GM21576 (cell line): ENCODE results near the gene AGBL1.

Source experiments
- ATAC-seq: cut with Tn5 transposase; IDR thresholded peaks from one replicate; pipeline ENCODE4 v1.9.1; 2021; ENCODE audit warnings: mild to moderate bottlenecking, moderate library complexity; ENCODE audit not compliant: unreplicated experiment

AGBL1 gene

GRCh38 chr15:86235667-86236066, 156.0 kb downstream of the AGBL1 start:
- no peak for ATAC-seq

DNA sequence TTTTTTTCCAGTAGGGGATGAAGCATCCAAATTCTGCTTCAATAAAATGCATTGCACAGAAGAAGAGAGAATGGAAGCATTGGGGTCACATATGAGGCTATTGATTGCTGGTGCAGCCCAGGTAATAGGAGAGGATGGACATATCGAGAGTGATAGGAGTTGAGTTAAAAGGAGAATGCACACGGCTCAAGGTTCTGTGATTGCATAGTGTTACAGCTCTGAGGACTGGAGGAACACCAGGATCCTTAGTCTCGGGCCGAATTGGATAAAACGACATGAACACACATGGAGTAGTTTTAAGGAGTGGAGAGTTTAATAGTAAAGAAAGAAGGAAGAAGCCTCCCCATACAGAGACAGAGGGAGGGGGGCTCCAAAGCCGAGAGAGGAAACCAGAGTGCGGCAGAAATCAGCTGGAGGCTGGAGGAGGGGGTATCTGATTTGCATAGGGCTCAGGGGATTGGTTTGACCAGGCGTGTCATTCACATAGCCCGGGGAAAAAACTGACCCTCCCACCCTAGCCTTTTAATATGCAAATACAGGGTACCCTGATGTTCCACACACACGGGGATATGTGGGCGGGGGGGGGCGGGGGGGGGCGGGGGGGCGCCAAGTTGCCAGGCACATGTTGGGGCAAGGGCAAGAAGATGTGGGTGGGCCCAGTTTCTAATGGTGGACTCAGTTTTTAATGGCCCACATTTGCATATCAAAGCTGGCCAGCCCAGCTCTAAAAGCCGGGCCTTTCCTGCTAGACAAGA, 156.9 kb downstream of the AGBL1 start:
- no peak for ATAC-seq

DNA sequence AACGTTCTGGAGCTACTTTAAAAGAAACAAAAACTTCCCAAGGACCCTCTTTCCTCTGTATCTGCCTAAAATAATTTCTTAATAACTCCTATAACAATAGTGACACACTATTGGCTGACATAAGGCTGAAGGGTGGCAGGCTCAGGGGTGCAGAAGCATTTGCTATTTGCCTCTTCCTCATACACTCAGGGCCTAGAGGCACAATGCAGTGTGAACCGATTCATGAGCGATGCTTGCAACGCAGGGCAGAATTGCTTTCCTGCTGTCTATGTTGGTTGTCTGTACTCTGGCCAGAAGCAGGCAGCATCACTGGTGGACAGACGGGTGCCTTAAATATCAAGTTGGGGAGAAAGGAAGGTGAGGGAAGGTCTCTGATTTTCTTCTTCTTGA, 157.4 kb downstream of the AGBL1 start:
- ATAC-seq: no peak

GRCh38 chr15:86247249-86247955, 167.7 kb downstream of the AGBL1 start:
- ATAC-seq: no peak

- no peak for ATAC-seq
Measured at GRCh38 chr15:86255247-86255646, 175.6 kb downstream of the AGBL1 start.

DNA sequence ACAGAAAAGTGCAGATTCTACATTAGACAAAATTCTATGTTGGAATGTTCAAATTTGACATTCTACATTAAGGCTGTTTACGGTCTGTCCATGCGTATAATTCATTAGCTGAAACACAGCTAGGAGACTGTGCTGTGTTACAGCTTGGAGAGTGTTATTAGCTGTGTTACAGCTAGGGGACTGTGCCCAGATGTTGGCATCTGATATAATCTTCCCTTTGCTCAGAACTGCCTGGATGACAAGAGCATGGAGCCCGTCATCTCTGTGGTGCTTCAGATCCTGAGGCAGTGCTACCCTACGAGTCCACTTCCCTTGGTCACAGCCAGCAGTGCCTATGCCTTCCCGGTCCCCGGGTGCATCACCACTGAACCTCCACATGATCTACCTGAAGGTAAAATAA, 177.0 kb downstream of the AGBL1 start:
- no peak for ATAC-seq

DNA sequence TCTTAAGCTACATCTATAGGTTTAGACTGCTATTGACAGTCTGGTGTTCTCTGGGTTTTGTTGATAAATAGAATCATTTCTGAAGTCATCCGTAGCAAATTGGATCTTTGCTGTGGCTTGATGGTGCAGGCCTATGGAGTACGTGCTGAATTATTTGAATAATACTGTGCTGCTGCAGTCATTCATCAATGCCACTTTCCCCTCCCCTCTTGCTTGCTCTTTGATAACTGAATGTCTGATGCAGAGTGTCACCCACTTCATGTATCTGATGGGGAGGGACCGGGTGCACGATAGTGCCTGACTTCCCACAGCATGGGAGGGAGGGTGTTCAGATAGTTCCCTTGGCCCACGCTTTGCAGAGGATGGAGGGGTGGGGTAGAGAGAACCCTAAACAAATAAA, 179.9 kb downstream of the AGBL1 start:
- ATAC-seq: no peak

GRCh38 chr15:86263230-86263629, 183.6 kb downstream of the AGBL1 start:
- ATAC-seq: no peak

DNA sequence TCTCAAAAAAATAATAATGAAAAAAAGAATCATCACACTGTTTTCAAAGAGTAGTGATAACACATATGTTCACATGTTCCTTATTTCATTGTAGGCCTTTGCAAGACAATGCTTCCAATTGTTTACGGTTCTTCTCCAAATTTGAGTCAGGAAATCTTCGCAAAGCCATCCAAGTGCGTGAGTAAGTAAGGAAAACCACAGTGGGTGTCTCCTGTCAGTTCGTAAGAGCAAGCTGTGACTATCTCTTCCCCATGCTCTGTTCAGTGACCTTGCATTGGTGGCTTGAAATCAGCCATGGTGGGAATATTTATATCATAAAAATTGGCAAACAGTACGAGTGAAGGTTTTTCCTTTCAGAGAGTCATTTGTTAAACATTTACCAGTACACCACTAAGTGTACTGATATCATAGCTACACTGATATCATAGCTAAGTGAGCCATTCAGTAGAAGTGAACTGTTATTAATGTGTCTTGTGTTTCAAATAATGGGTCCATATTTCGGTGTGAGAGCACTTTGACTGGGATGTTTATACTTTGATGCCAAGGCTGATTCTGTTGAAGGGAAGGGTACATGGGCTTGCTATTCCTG, 187.3 kb downstream of the AGBL1 start:
- no peak for ATAC-seq

DNA sequence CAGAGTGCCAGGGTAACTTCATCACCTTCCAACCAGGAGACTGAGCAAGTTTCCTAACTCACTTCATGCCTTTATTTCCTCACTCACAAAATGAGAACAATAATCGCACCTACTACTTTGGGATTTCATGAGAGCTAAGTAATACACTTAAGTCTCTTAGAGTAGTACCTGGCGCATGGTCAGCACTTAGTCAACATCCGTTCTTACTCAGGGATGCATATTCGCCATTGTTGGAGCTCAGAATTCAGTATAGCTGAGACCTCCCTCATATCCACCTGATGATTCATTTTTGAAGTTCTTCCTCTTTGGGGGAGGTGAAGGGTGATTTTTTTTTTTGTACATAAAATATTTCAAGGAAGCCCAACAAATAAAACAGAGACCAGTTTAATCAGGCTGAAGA, 188.2 kb downstream of the AGBL1 start:
- no peak for ATAC-seq

DNA sequence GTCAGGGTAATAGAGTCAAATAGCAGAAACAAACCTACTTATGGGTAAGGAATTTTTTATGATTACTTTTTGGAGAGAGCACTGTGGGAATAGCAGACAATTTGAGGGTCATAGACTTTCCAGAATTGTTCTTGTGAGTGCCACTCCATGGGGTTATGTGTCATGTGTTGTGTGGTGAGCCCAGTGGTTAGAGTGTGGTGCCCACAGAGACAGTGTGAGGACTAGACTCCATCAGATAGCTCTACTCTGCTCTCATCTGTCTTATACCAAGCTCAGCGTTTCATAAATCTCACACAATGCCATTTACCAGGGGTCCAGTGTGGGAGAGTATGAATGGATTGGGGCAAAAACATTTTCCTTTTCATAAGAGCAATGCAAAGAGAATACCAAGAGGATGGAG, 188.9 kb downstream of the AGBL1 start:
- ATAC-seq: no peak

DNA sequence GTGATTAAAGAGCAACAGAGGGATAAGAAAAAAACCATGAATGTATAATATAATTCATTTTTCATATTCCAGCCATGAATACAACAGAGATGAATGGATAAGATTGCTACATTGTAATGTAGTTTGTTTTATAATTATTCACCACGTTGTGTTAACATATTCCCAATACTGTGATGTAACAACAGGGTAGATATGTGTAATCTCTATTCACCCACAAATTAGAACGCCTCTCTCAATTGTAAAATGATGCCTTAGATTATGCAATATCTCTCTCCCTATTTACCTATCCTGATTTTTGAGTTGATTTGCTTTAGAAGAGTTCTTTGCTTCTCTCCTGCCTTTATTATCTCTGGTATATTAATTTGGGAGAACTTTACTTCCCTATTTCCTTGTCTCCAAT, 193.6 kb downstream of the AGBL1 start:
- ATAC-seq: no peak

DNA sequence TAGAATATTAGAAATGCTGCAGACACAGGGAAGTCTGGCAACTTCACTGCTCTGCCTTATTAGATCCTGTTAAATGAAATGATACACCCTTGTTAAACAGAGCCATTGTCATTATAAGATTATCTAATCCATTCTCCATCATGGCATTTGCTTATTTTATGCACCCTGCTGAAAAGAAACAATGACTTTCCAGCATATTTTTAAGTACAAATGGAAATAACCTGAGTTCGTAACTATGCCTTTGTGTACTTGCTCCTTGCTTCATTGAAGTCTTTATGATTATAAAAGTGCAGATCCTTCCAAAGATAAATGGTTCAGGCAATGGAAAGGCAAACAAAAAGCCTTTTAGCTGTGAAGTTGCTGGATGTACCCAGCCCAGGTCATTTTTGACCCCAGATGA, 195.7 kb downstream of the AGBL1 start:
- ATAC-seq: no peak

- ATAC-seq: no peak
Measured at GRCh38 chr15:86278586-86278985, 198.9 kb downstream of the AGBL1 start.

DNA sequence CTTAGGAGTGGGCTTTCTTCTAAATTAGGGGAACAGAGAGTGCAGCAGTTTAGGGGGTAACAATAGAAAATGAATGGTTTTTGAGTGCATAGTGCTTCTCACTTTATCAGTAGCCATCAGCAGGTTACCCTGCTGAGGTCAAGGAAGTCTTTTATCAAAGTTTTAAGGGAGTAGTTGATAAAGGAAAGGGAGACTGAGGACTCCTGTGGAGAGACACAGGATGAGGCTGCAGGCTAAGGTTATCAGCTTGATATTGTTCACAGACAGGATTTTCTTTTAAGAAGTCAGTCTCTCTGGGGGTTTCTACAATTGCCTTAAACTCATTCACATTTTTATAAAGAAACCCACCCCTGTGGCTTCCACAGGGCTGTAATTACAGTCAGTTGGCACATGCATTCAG, 205.0 kb downstream of the AGBL1 start:
- no peak for ATAC-seq

- ATAC-seq: no peak
Measured at GRCh38 chr15:86295511-86295910, 215.8 kb downstream of the AGBL1 start.

DNA sequence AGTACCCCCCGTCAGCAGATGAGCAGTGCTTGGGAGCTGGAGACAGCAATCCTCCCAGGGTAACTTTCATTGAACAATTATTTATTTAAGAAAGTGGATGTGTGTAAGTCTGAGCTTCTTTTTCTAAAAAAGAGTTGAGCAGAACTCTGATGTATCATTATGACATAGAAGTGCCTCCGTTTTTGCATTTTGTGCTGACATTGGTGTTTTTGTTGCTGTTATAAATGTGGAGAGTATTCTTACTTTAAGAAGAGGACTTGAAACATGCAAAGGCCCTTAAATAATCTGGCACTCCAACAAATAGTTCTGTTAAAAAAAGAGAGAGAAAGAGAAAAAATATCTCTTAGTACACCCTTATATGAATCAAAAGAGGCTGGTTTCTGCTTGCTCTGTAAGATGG, 217.1 kb downstream of the AGBL1 start:
- ATAC-seq: no peak

DNA sequence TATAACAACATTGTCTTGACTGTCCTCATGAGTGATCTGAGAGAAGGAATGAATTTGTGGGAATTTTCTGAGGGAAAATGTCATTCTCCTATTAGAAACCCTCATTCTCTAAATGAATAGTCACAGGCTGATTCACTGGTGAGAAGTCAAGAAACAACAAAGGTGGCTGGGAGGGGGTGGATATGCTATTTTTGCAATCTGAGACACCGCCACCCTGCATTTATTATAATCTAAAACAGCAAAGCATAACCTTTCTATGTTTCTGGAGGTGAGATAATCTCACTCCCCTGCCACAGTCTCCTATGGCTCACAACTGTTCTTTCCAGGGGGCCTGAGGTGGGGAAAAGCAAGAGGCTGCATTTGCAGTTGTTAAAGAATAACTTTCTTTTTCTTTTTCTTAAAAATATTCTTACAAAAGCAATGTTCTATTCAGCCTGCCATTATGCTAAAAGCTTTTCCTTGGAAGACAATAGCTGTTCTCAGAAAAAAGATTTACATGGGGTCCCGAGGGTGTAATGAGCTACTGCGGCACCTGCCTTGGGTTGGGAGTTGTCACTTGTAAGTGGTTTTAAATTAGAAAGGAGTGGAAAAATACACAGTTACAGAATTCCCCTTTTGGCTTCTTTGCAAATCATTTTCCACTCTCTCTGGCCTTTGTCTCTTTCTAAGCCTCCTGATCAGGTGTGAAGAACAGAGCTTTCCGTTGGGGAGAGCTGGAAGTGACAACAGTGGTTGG, 220.9 kb downstream of the AGBL1 start:
- no peak for ATAC-seq

DNA sequence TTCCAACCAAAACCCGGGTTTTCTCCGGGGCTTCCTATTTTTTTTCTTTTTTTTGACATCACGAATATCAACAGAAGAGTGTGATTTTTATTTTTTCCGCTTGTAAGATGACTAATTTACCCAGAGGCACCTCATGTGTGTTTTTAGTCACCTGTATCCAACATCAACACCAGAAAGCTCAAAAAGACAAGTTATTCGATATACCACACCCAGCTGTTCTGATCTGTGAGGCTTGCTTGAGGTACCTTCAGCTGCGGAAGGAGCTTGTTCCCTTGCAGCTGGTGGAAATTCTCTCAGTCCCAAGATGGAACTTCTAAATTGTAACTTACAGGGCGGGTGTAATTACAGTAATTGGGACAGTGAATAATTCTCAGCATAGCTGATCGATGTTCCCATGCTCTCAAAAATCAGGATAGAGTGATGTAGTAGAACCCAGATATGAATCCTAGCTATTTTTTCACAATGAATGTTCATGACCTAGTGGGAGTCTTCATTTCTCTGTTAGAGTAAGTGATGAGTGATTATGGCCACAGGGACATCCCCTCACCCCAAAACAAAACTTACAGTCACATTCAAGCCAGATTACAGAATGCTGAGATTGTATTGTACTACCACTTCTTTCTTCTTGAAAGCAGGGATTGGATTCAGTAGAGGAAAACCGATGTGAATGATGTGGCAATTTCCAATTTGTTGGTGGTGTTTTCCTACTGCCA, 232.1 kb downstream of the AGBL1 start:
- no peak for ATAC-seq

DNA sequence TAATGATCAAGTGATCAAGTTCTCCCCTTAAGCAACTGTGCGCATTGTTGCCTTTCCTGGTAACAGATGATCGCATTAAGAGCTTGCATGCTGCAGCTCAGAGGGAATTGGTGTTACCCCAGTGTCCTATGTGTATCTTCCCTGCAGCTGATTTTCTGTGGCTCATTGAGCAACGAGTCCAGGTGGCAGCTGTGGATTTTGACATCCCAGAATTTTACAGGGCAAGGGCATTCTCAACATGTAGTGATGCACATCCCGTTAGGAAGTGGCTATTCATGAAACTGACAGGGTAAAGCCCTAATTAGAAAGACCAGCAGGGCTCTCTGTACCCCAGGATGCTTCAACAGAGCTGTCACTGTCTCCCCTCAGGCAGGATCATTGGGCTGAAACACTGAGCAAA, 232.8 kb downstream of the AGBL1 start:
- ATAC-seq: no peak

GRCh38 chr15:86316216-86316615, 236.5 kb downstream of the AGBL1 start:
- no peak for ATAC-seq
